ENCODE results near the gene DEPP1. TPM values are rescaled to one million over a fixed set of nuclear protein-coding genes. Genes with fewer than 3 reads are reported as not detected.

DEPP1 gene
- total RNA-seq, 1 experiment from 2014 or later = 3.8 TPM

GRCh38 chr10:44954962-44955361 is 23.6 kb downstream of the DEPP1 start:
- H4K20me1 ChIP-seq (ENCODE audit: insufficient read depth) = no peaks in the 10 kb centered on the region
- H3K4me1 ChIP-seq (ENCODE audit: control insufficient read depth in 1 of 2, insufficient read depth in 2 of 2, low read length in 2 of 2) = peaks cover 2 to 14% of the 10 kb centered on the region in 2 experiments; a peak in 3 of 4 replicates
- BruUV-seq (replicated peaks) = no TSS peak
- H3K4me2 ChIP-seq (ENCODE audit: low read length) = no peak overlapping the region
- no peak overlapping the region for H2AFZ ChIP-seq (ENCODE audit: low read depth, low read length, poor library complexity, severe bottlenecking)
- POLR2A ChIA-PET = interaction anchor here (0.7 kb wide), 1 partner anchor 120 kb away, joined by 3 read pairs; no protein-coding TSS in a partner anchor
- H3K79me2 ChIP-seq (ENCODE audit: insufficient read depth, low read length) = no peaks in the 10 kb centered on the region
- H3K27ac ChIP-seq (ENCODE audit: low read depth, low read length) = no peak overlapping the region
- CTCF ChIA-PET = no interaction called here
- H3K27me3 ChIP-seq (ENCODE audit: insufficient read depth, low read length) = no peaks in the 10 kb centered on the region
- H3K9ac ChIP-seq (ENCODE audit: low read length) = no peak overlapping the region
- H3K36me3 ChIP-seq (ENCODE audit: control insufficient read depth in 1 of 2, insufficient read depth in 2 of 2, low read length in 2 of 2) = no peaks in the 10 kb centered on the region
- ATAC-seq (no peak), DNase-seq (ENCODE audit: low read depth, low spot score) (no peak)
- no peaks in the 10 kb centered on the region for H3K9me3 ChIP-seq (ENCODE audit: control insufficient read depth in 1 of 2, insufficient read depth in 1 of 2, low read depth in 1 of 2, low read length in 2 of 2)
- H3K9me2 ChIP-seq (ENCODE audit: insufficient read depth) = no peaks in the 10 kb centered on the region
- intact Hi-C loops (cut with micrococcal nuclease) = no loop called here
- TF ChIP-seq FOSL1 (IDR thresholded peaks at IDR 0.05; ENCODE audit: low read depth) (no peak), TCF7L2 (IDR thresholded peaks at IDR 0.05; ENCODE audit: borderline replicate concordance, extremely low read depth, insufficient read depth, insufficient read length) (no peak), MAX (IDR thresholded peaks at IDR 0.05) (no peak)
- H3K4me3 ChIP-seq (replicated peaks in 1 of 2; ENCODE audit: low read depth in 1 of 2, low read length in 2 of 2) = no peak overlapping the region
- RAD21 ChIA-PET (ENCODE audit: low non-redundant PET in 1 of 2, low total read pairs in 2 of 2, uncharacterized antibody in 2 of 2, unreplicated experiment in 2 of 2) = no interaction called here

DNA sequence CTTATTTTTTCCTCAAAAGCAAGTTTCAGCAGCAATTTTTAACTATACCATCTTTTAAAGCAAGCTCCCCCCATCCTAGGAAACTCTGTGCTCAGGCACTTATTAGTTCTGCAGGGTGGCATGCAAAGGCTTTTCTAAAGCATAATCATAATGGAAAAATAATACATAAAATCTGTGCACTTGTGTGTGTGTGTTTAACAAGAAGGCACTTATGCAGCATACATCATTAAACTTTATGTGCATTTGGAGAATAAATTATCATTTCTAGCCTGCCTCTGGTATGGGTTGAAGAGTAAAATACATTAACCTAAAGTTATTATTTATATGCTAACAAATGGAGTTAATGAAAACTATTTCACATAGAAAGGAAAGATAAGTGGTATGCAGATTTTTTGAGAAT is 24.6 kb downstream of the DEPP1 start:
- ChIA-PET POLR2A (interaction anchor here (0.7 kb wide), 1 partner anchor 121 kb away, joined by 3 read pairs; no protein-coding TSS in a partner anchor), RAD21 (ENCODE audit: low non-redundant PET in 1 of 2, low total read pairs in 2 of 2, uncharacterized antibody in 2 of 2, unreplicated experiment in 2 of 2) (no interaction called here), CTCF (no interaction called here)
- no peaks in the 10 kb centered on the region for H3K79me2 ChIP-seq (ENCODE audit: insufficient read depth, low read length)
- no peak overlapping the region for H3K4me2 ChIP-seq (ENCODE audit: low read length)
- peaks cover 0 to 10% of the 10 kb centered on the region in 2 experiments; a peak in 1 of 4 replicates for H3K4me1 ChIP-seq (ENCODE audit: control insufficient read depth in 1 of 2, insufficient read depth in 2 of 2, low read length in 2 of 2)
- no peaks in the 10 kb centered on the region for H3K27me3 ChIP-seq (ENCODE audit: insufficient read depth, low read length)
- H3K9me3 ChIP-seq (ENCODE audit: control insufficient read depth in 1 of 2, insufficient read depth in 1 of 2, low read depth in 1 of 2, low read length in 2 of 2) = no peaks in the 10 kb centered on the region
- H2AFZ ChIP-seq (ENCODE audit: low read depth, low read length, poor library complexity, severe bottlenecking) = no peak overlapping the region
- H3K36me3 ChIP-seq (ENCODE audit: control insufficient read depth in 1 of 2, insufficient read depth in 2 of 2, low read length in 2 of 2) = no peaks in the 10 kb centered on the region
- DNase-seq (ENCODE audit: low read depth, low spot score) (no peak), ATAC-seq (no peak)
- BruUV-seq (replicated peaks) = no TSS peak
- H3K27ac ChIP-seq (ENCODE audit: low read depth, low read length) = no peak overlapping the region
- no peaks in the 10 kb centered on the region for H4K20me1 ChIP-seq (ENCODE audit: insufficient read depth)
- no peaks in the 10 kb centered on the region for H3K9me2 ChIP-seq (ENCODE audit: insufficient read depth)
- TF ChIP-seq JUND (IDR thresholded peaks at IDR 0.05) (no peak), SRF (IDR thresholded peaks at IDR 0.05; ENCODE audit: low read depth) (no peak), EZH2 (IDR thresholded peaks at IDR 0.05) (no peak), ZBTB33 (IDR thresholded peaks at IDR 0.05; ENCODE audit: extremely low read depth, insufficient replicate concordance, low read length) (no peak), ATF3 (IDR thresholded peaks at IDR 0.05) (no peak), TCF7L2 (IDR thresholded peaks at IDR 0.05; ENCODE audit: borderline replicate concordance, extremely low read depth, insufficient read depth, insufficient read length) (no peak), MAX (IDR thresholded peaks at IDR 0.05) (no peak), POLR2A (IDR thresholded peaks at IDR 0.05; ENCODE audit: borderline replicate concordance, extremely low read depth, insufficient read depth, insufficient read length) (no peak), EGR1 (IDR thresholded peaks at IDR 0.05; ENCODE audit: low read depth) (no peak), POLR2AphosphoS5 (IDR thresholded peaks at IDR 0.05; ENCODE audit: low read depth, low read length) (no peak)
- no peak overlapping the region for H3K9ac ChIP-seq (ENCODE audit: low read length)
- no peak overlapping the region for H3K4me3 ChIP-seq (replicated peaks in 1 of 2; ENCODE audit: low read depth in 1 of 2, low read length in 2 of 2)
- intact Hi-C loops (cut with micrococcal nuclease) = no loop called here
